GM06990 (cell line): Measurements from ENCODE around the gene PARVA.

Source experiments
- DNase-seq: peaks from one replicate; pipeline ENCODE4 v3.0.0-alpha.2; 2011; ENCODE audit not compliant: insufficient read length; ENCODE audit errors: extremely low read depth
- H3K27me3 ChIP-seq: replicated peaks from 2 replicates; pipeline ENCODE4 v1.6.0; 2011; ENCODE audit warnings: low read length; ENCODE audit not compliant: control insufficient read depth, insufficient read depth
- H3K36me3 ChIP-seq: 2 replicates; pipeline ENCODE4 v1.5.1; 2011; ENCODE audit warnings: low read length; ENCODE audit not compliant: control insufficient read depth, insufficient read depth
- H3K4me3 ChIP-seq: replicated peaks from 2 replicates; pipeline ENCODE4 v1.5.1; 2011; ENCODE audit warnings: low read depth, mild to moderate bottlenecking, control low read depth, low read length
- CTCF ChIP-seq: IDR thresholded peaks from 2 replicates; pipeline ENCODE4 v1.5.1; 2011; ENCODE audit warnings: low read length, control low read depth, mild to moderate bottlenecking, inconsistent platforms; ENCODE audit not compliant: insufficient read depth, poor library complexity, severe bottlenecking

Gene PARVA

GRCh38 chr11:12439615-12440014 lies 62.2 kb downstream of the PARVA start:
- no peaks in the 10 kb centered on the region; the same call in 1 of the 2 replicates for H3K27me3 ChIP-seq
- no peak overlapping the region for H3K4me3 ChIP-seq
- H3K36me3 ChIP-seq = no peaks in the 10 kb centered on the region
- TF ChIP-seq CTCF = no peak
- no peak for DNase-seq

GRCh38 chr11:12440565-12440964 lies 63.2 kb downstream of the PARVA start:
- Histone ChIP-seq H3K27me3 (no peaks in the 10 kb centered on the region), H3K4me3 (no peak overlapping the region), H3K36me3 (no peaks in the 10 kb centered on the region)
- no peak for TF ChIP-seq CTCF
- DNase-seq = no peak

- no peak for DNase-seq
- no peaks in the 10 kb centered on the region for H3K36me3 ChIP-seq
- H3K4me3 ChIP-seq = no peak overlapping the region
- no peaks in the 10 kb centered on the region for H3K27me3 ChIP-seq
- no peak for TF ChIP-seq CTCF
These were observed 64.0 kb downstream of the PARVA start for GRCh38 chr11:12441231-12441861.

GRCh38 chr11:12444601-12445000 lies 67.2 kb downstream of the PARVA start:
- TF ChIP-seq CTCF = no peak
- no peak for DNase-seq

GRCh38 chr11:12445001-12445400 lies 67.6 kb downstream of the PARVA start:
- no peaks in the 10 kb centered on the region for H3K36me3 ChIP-seq
- H3K27me3 ChIP-seq = no peaks in the 10 kb centered on the region
- DNase-seq = no peak
- H3K4me3 ChIP-seq = no peak overlapping the region
- no peak for TF ChIP-seq CTCF

More at GRCh38 chr11:12444601-12445000, 67.2 kb downstream of the PARVA start:
- Histone ChIP-seq H3K27me3 (no peaks in the 10 kb centered on the region), H3K36me3 (no peaks in the 10 kb centered on the region), H3K4me3 (no peak overlapping the region)

GRCh38 chr11:12446863-12447262 lies 69.5 kb downstream of the PARVA start:
- Histone ChIP-seq H3K36me3 (no peaks in the 10 kb centered on the region), H3K4me3 (no peak overlapping the region), H3K27me3 (no peaks in the 10 kb centered on the region)
- DNase-seq = no peak
- TF ChIP-seq CTCF = no peak
